Activated naive CD8-positive, alpha-beta T cell treated with anti-CD3 and anti-CD28 coated beads for 36 hours (primary cell): ENCODE measurements around the gene ST6GALNAC1. TPM values are rescaled to one million over a fixed set of nuclear protein-coding genes. Genes with fewer than 3 reads are reported as not detected.

Source experiments
- DNase-seq: peaks from one replicate; pipeline ENCODE4 v3.0.0; 2021
- H3K27ac Mint-ChIP-seq: one replicate; pipeline ENCODE4 v1.8.0; 2022; ENCODE audit warnings: mild to moderate bottlenecking, moderate library complexity, mixed read lengths
- H3K27me3 Mint-ChIP-seq: one replicate; pipeline ENCODE4 v1.8.0; 2022; ENCODE audit warnings: mild to moderate bottlenecking, mixed read lengths
- H3K36me3 Mint-ChIP-seq: one replicate; pipeline ENCODE4 v1.8.0; 2021; ENCODE audit warnings: mild to moderate bottlenecking, mixed read lengths
- H3K4me1 Mint-ChIP-seq: one replicate; pipeline ENCODE4 v1.8.0; 2021; ENCODE audit warnings: mixed read lengths
- H3K4me3 Mint-ChIP-seq: one replicate; pipeline ENCODE4 v1.8.0; 2022; ENCODE audit warnings: mild to moderate bottlenecking, moderate library complexity, mixed read lengths
- H3K9me3 Mint-ChIP-seq: one replicate; pipeline ENCODE4 v1.8.0; 2022; ENCODE audit warnings: mixed read lengths
- total RNA-seq, 2 experiments: library from RNA; stranded (reverse); gene quantifications; one replicate each; pipeline ENCODE4 v1.2.3, GENCODE V29; 2021

The ST6GALNAC1 gene, protein sequence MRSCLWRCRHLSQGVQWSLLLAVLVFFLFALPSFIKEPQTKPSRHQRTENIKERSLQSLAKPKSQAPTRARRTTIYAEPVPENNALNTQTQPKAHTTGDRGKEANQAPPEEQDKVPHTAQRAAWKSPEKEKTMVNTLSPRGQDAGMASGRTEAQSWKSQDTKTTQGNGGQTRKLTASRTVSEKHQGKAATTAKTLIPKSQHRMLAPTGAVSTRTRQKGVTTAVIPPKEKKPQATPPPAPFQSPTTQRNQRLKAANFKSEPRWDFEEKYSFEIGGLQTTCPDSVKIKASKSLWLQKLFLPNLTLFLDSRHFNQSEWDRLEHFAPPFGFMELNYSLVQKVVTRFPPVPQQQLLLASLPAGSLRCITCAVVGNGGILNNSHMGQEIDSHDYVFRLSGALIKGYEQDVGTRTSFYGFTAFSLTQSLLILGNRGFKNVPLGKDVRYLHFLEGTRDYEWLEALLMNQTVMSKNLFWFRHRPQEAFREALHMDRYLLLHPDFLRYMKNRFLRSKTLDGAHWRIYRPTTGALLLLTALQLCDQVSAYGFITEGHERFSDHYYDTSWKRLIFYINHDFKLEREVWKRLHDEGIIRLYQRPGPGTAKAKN
- not detected for total RNA-seq

DNA sequence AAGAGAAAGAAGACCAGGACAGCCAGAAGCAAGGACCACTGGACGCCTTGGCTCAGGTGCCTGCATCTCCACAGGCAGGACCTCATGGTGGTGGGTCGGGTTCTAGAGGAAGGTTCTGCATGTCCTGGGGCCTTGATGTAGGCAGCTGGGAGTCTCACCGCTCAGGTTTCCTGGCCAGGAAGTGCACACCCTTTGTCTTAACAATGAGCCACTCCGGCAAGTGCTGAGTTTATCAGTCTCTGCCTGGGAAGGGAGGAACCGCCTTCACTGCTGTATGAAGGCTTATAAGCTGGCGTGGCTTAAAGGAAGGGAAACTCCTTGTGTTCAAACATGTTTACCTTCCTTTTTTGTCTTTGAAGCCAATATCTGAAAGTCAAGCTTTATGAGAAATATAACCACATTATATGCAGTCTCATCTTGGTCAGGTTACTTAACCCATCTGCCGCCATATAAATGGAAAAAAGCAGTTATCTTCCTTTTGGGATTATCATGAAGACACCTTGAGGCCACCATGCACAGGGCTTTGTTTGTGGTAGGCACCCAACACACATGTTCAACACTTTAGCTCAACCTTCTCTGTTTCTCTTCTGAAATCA, at the start of gene ST6GALNAC1:
Gene ST6GALNAC1, minus strand, starts transcription at position 205 of the 596 bp plus-strand sequence. Its CDS starts 119 bp downstream, at position 86.
- no peaks in the 10 kb centered on the region for H3K27me3 Mint-ChIP-seq
- no peak for DNase-seq
- no peak within 1 kb of the TSS for H3K4me3 Mint-ChIP-seq
- H3K36me3 Mint-ChIP-seq: no peaks in the 10 kb centered on the region
- H3K9me3 Mint-ChIP-seq: peaks cover 3% of the 10 kb centered on the region
- peaks cover 17% of the 10 kb centered on the region for H3K4me1 Mint-ChIP-seq
- H3K27ac Mint-ChIP-seq: no peak within 1 kb of the TSS

- no peak overlapping the region for H3K27ac Mint-ChIP-seq
- no peaks in the 10 kb centered on the region for H3K27me3 Mint-ChIP-seq
- no peak for DNase-seq
- H3K4me1 Mint-ChIP-seq: no peaks in the 10 kb centered on the region
- H3K4me3 Mint-ChIP-seq: no peak overlapping the region
- H3K9me3 Mint-ChIP-seq: no peaks in the 10 kb centered on the region
- no peaks in the 10 kb centered on the region for H3K36me3 Mint-ChIP-seq
Observed at GRCh38 chr17:76691379-76692191, 48.0 kb upstream of the ST6GALNAC1 start.

- Mint-ChIP-seq H3K36me3 (no peaks in the 10 kb centered on the region), H3K27me3 (no peaks in the 10 kb centered on the region), H3K27ac (no peak overlapping the region), H3K4me3 (no peak overlapping the region), H3K9me3 (no peaks in the 10 kb centered on the region), H3K4me1 (no peaks in the 10 kb centered on the region)
- no peak for DNase-seq
Observed at GRCh38 chr17:76690596-76691280, 47.2 kb upstream of the ST6GALNAC1 start.

DNA sequence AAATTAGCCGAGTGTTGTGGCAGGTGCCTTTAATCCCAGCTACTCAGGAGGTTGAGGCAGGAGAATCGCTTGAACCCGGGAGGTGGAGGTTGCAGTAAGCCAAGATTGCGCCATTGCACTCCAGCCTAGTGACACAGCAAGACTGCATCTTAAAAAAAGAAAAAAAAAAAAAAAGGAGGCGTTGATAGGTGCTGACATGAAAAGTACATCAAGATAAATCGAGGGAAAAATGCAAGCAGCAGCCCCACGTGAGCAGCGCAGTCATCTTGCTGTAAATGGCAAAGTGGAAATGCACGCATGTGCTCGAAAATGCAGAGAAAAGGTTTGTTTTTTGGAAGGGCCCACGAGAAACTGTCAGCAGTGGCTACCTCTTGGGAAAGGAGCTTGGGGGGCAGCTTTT, 46.3 kb upstream of the ST6GALNAC1 start:
- no peaks in the 10 kb centered on the region for H3K27me3 Mint-ChIP-seq
- H3K4me3 Mint-ChIP-seq: no peak overlapping the region
- H3K4me1 Mint-ChIP-seq: no peaks in the 10 kb centered on the region
- no peak for DNase-seq
- H3K36me3 Mint-ChIP-seq: no peaks in the 10 kb centered on the region
- H3K27ac Mint-ChIP-seq: no peak overlapping the region
- no peaks in the 10 kb centered on the region for H3K9me3 Mint-ChIP-seq

- no peaks in the 10 kb centered on the region for H3K27me3 Mint-ChIP-seq
- no peaks in the 10 kb centered on the region for H3K36me3 Mint-ChIP-seq
- H3K27ac Mint-ChIP-seq: no peak overlapping the region
- H3K9me3 Mint-ChIP-seq: no peaks in the 10 kb centered on the region
- no peak for DNase-seq
- H3K4me1 Mint-ChIP-seq: no peaks in the 10 kb centered on the region
- H3K4me3 Mint-ChIP-seq: no peak overlapping the region
Observed at GRCh38 chr17:76688165-76688622, 44.6 kb upstream of the ST6GALNAC1 start.

GRCh38 chr17:76687298-76688164, 44.0 kb upstream of the ST6GALNAC1 start:
- no peak for DNase-seq
- Mint-ChIP-seq H3K27ac (no peak overlapping the region), H3K4me3 (no peak overlapping the region), H3K9me3 (no peaks in the 10 kb centered on the region), H3K36me3 (no peaks in the 10 kb centered on the region), H3K4me1 (no peaks in the 10 kb centered on the region), H3K27me3 (no peaks in the 10 kb centered on the region)

- no peaks in the 10 kb centered on the region for H3K9me3 Mint-ChIP-seq
- H3K36me3 Mint-ChIP-seq: no peaks in the 10 kb centered on the region
- no peak for DNase-seq
- H3K27ac Mint-ChIP-seq: no peak overlapping the region
- H3K4me1 Mint-ChIP-seq: no peaks in the 10 kb centered on the region
- H3K4me3 Mint-ChIP-seq: no peak overlapping the region
- H3K27me3 Mint-ChIP-seq: no peaks in the 10 kb centered on the region
Observed at GRCh38 chr17:76686538-76687297, 43.2 kb upstream of the ST6GALNAC1 start.

DNA sequence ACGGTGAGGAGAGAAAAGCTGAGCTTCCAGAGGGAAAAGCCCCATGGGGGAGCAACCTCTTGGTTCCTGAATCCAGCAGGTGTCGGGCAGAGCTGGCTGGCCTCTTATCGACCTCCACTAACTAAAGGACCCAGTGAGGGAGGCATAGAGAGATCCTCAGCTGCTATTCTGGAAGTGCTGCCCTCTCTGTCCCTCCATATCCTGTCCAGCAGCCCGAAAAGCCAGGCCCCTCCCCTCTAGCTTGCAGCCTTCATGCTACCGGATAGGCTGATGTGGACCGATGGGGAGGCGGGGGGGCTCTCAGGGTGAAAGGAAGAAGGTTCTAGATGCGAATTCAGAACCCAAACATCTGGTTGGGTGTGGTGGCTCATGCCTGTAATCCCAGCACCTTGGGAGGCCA, 42.3 kb upstream of the ST6GALNAC1 start:
- no peak for DNase-seq
- Mint-ChIP-seq H3K9me3 (no peaks in the 10 kb centered on the region), H3K27me3 (no peaks in the 10 kb centered on the region), H3K4me3 (no peak overlapping the region), H3K36me3 (no peaks in the 10 kb centered on the region), H3K27ac (no peak overlapping the region), H3K4me1 (no peaks in the 10 kb centered on the region)

GRCh38 chr17:76685366-76685765, 41.8 kb upstream of the ST6GALNAC1 start:
- H3K4me3 Mint-ChIP-seq: no peak overlapping the region
- no peaks in the 10 kb centered on the region for H3K9me3 Mint-ChIP-seq
- no peak overlapping the region for H3K27ac Mint-ChIP-seq

GRCh38 chr17:76684756-76685155, 41.2 kb upstream of the ST6GALNAC1 start:
- H3K9me3 Mint-ChIP-seq: no peaks in the 10 kb centered on the region
- H3K36me3 Mint-ChIP-seq: no peaks in the 10 kb centered on the region
- H3K4me1 Mint-ChIP-seq: no peaks in the 10 kb centered on the region
- no peaks in the 10 kb centered on the region for H3K27me3 Mint-ChIP-seq
- DNase-seq: no peak
- H3K4me3 Mint-ChIP-seq: no peak overlapping the region
- H3K27ac Mint-ChIP-seq: no peak overlapping the region

More at GRCh38 chr17:76685366-76685765, 41.8 kb upstream of the ST6GALNAC1 start:
- no peaks in the 10 kb centered on the region for H3K36me3 Mint-ChIP-seq
- H3K4me1 Mint-ChIP-seq: no peaks in the 10 kb centered on the region
- DNase-seq: no peak
- no peaks in the 10 kb centered on the region for H3K27me3 Mint-ChIP-seq

DNA sequence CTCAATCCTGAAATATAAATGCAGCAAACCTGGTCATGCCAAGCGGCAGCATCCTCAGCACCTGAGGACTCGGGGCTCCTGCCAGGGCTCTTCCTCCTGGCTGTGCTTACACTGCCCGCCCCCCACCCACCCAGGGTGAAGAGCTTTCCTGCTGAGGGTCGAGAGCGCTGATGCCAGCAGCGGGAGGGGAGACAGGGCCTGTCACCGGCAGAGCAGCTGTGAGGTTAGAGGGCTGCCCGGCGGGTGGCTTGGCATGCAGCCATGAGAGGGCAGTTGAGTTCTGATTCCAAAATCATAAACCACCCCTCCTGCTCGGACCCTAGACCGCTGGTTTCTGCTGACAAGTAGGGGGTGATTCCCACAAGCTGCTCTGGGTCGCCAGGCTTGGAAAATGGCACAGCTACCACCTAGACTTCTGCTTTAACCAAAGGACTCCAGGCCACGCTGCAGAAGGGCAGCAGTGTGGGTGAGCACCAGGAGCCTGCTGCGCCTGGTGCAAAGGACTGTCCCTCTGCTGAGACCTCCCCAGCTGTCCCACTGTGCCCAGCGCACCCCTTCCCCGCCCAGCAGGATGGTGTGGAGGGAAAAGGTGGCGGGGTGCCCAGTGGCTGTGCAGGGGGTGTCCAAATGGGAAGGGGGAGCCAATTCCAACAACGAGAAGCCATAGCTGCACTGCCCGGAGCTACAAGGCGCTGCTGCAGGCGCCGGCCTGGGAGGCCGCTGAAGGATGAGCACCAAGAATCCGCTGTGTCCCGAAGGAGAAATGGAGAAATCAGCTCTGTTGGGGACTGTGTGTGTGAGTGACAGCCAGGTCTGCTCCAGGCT, 40.6 kb upstream of the ST6GALNAC1 start:
- H3K9me3 Mint-ChIP-seq: no peaks in the 10 kb centered on the region
- H3K27me3 Mint-ChIP-seq: no peaks in the 10 kb centered on the region
- H3K4me3 Mint-ChIP-seq: no peak overlapping the region
- no peaks in the 10 kb centered on the region for H3K4me1 Mint-ChIP-seq
- H3K36me3 Mint-ChIP-seq: no peaks in the 10 kb centered on the region
- DNase-seq: no peak
- no peak overlapping the region for H3K27ac Mint-ChIP-seq

DNA sequence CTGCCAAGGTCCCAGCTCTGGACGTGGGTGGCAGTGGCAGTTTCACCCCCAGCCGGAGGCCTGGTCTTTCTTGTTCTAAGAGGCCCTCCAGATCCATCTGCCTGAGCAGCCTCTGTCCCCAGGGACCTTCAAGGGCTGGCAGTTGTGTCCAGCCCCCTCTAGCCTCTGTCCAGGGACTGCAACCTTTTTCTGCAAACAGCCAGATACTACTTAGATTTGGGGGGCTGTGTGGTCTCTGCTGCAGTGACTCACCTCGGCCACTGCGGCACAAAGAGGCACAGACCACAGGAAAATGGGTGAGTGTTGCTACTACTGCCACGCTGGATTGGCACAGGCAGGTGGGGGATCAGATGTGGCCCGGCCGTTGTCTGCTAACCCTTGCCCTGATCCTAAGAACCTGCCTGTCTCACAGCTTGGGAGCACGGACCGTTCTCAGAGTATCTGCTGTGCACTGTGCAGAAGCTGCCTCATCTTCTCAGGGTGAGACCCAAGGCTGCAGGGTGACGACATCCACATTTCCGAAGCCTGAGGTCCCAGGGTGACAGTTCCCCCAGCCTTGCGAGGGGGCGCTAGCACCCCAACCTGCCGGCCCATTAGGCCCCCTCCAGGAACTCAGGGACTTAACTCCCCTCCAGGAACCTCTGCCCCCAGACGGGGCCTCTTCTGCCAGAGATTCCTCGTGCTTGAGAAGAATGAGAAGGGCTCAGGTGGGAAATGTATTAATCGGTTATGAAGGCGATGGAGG, 39.6 kb upstream of the ST6GALNAC1 start:
- no peaks in the 10 kb centered on the region for H3K36me3 Mint-ChIP-seq
- H3K4me1 Mint-ChIP-seq: no peaks in the 10 kb centered on the region
- no peaks in the 10 kb centered on the region for H3K9me3 Mint-ChIP-seq
- no peaks in the 10 kb centered on the region for H3K27me3 Mint-ChIP-seq
- no peak overlapping the region for H3K27ac Mint-ChIP-seq
- no peak for DNase-seq
- H3K4me3 Mint-ChIP-seq: no peak overlapping the region
